Stimulated activated CD8-positive, alpha-beta memory T cell treated with anti-CD3 and anti-CD28 coated beads, Interleukin-7, amount 100 ng/mL, for 24 hours (primary cell): ENCODE data around the gene AGAP3.
A peak's percentile ranks its signal among the peaks of the same experiment; 100 is the strongest.
"Not testable (repeated sequence)": the region's sequence is repeated elsewhere in the genome, so short reads cannot be mapped to it uniquely, and the experiment has no call there.

Experiments used
- DNase-seq: peaks from one replicate; pipeline ENCODE4 v3.0.0-alpha.2; 2020; ENCODE audit warnings: low read depth

Gene AGAP3

DNA sequence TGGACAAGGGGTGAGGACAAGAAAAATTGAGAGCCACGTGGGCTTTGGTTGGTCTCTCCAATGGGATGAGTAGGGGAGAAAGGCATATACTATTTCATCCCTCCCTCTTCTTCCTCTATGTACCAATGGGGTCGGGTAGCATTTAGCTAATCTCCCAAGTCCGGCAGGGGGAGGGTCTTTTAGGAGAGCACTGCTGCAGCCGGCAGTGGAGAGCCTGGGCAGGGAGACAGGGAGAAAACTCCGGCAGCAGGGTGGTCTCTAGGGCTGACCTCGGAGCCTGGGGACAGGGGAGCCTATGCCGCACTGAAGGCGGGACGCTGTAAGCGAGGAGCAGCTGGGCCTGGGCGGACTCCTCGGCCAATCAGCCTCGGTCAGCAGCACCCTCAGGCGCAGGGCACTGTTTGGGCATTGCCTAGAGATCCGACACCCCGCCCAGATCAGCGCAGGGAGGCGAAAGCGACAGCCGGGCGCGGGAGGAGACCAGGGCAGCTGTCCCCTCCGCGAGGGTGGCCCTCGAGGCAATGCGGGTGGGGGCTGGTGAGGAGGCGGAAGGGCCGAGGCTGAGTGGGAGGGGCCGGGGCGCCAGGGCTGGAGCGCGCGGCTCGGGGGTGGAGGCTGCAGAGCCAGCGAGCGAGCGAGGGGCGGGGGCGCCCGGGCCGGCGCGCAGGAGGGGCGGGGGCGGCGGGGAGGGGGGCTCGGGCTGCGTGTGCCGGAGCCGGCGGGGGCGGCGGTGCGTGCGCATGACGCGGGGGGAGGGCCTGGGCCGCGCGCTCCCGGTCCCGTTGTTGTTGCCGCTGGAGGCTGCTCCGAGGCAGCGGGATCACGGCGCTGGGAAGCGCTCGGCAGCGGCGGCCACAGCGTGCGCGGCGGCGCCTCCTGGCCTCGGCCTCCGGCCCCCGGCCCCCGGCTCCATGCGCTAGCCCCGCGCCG is at the start of gene AGAP3:
Gene AGAP3, plus strand, starts transcription at position 785 of the 930 bp plus-strand sequence. CDS start 267 bp downstream, outside the sequence.
- DNase-seq, result no peak

DNA sequence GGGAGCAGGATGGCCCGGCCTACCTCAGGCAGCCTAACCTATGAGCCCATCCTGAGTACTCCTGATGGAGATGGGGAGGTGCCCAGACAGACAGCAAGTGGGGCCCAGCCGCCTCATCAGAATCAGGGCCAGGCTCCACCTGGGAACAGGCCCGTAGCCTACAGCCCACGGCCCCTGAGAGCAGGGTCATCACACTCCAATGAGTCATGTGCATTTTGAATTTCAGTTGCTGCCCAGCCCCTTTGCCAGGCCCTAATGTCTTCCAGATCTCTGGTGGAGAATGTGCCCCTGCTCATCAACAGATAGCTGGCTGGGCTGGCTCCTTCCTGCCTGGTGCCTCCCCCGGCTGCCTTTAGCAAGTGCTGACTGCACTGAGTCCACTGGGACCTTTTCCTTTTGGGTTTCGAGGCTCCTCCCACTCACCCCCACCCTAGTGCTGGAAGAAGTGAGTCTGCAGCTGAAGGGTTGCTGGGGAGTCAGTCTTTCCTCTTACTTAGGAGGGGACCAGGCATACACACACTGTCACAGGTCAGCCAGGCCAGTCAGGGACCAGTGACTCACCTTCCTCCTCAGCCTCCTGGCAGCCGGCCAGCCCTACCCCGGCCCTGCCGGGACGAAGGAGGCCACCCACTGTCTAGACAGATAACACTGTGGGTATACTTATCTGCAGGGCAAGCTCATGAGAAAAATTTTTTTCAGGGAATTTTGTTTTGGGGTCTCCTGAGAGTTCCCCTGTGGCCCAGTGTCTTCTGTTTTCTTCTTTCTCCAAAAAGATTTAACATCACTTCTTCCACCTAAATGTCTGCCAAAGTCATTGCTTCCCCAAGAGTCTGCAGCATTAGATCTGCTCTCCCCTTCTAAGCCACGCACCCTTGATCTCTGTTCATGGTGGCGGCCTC is 47.1 kb upstream of the AGAP3 start:
- DNase-seq, result peak; percentile 61

DNA sequence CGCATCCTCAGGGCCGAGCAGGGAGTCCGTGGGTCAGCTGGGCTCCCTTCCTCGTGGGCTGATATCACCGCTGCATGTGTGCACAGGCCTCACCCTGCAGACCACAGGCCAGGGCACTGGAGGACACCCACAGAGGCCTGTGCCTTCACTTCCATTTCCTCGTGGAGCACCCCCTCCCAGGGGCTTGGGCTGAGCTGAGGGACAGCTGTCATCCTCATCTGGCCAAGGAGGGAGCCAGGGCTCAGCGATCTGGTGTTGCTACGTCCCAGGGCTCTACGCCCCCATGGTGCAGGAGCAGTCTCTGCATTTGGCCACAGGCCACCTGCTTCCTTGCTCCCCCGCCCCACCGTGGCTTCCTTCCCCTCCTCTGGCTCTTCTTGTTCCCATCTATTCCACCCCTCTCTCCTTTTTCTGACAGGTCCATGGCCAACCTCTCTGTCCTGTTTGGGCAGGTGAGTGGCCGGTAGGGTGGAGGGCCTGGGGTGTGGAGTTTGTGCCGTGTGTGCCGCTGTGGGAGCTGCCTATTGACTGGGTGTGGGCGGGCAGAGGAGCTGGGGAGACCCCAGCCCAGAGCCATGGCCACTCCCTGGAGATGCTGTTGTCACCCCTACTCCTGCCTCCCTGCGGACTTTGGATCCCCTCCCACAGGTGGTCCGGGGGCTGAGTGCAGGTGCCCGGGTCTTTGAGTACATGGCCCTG is 46.3 kb upstream of the AGAP3 start:
- DNase-seq, result no peak

DNA sequence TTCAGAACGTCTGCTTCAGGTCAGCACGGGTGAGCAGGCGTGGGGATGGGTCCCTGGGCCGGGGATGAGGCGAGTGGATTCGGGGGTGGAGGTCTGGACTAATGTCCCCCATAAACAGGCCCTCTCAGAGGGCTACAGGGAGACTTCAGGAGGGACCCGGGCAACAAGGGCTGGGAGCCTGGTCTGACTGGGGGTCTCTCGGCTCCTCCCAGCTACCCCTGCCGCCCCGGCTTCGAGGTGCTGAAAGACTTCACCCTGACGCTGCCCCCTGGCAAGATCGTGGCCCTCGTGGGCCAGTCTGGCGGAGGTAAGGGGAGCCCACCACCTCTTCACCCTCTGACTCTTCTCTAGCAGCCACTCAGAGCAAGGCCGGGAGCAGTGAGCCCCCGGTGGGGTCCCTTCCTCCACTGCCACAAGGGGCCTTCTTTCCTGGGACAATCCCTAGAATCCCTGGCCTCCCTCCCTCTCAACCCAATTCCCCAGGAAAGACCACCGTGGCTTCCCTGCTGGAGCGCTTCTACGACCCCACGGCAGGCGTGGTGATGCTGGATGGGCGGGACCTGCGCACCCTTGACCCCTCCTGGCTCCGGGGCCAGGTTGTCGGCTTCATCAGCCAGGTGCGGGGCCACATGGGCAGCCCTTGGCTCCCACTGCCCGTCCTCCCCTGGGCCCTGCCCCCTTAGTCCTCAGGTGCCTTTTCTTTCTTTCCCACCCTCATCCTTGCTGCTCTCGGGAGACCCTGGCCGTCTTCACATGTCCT is 45.5 kb upstream of the AGAP3 start:
- no peak for DNase-seq

DNA sequence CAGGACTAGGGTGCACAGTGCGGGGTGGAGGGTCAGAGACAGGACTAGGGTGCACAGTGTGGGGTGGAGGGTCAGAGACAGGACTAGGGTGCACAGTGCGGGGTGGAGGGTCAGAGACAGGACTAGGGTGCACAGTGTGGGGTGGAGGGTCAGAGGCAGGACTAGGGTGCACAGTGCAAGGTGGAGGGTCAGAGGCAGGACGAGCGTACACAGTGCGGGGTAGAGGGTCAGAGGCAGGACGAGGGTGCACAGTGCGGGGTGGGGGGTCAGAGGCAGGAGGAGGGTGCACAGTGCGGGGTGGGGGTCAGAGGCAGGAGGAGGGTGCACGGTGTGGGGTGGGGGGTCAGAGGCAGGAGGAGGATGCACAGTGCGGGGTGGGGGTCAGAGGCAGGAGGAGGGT is 42.8 kb upstream of the AGAP3 start:
- DNase-seq, result not testable (repeated sequence)

DNA sequence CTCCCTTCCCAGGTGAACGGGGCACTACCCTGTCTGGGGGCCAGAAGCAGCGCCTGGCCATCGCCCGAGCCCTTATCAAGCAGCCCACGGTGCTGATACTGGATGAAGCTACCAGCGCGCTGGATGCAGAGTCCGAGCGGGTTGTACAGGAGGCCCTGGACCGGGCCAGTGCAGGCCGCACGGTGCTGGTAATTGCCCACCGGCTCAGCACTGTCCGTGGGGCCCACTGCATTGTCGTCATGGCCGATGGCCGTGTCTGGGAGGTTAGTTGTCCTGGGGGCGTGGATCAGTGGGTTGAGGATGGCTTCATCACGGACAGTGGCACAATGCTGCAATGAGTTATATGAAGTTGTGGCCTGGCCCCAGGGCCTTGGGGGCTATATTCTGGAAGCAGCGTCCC is 42.3 kb upstream of the AGAP3 start:
- no peak for DNase-seq

DNA sequence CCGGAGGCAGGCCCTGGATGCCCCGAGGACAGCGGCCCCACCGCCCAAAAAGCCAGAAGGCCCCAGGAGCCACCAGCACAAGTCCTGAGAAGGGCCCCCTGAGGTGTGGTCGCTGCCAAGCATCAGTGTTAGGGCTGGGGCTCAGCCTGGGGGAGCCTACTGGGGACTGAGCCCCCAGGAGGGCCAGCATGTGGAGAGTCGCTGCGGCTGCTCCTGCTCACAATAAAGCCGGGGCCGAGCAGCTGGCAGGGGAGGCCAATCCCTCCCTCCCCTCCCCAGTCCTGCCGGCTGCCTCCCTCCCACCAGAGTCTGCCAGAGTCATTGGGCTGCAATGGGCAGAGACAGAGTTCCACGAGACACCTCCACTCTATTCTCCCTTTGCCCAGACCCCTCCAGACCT is 41.0 kb upstream of the AGAP3 start:
- no peak for DNase-seq

DNA sequence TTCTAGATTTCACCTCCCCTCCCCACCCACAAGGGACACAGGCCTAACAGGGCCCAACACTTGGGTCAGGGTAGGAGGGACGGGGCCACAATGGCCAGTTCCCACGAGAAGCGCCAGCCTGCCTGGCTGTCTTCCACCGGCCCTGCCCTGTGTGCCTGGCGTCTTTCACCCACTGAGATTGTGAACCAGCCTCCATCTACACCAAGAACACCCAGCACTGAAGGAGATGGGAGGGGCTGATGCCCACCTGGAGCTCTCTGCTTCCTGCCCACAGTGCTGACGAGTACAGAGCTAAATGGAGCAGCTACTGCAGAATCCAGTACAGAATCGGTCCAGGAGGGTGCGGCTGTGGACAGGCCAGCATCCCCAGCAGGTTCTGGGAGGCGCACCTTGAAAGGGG is 40.3 kb upstream of the AGAP3 start:
- DNase-seq, result no peak

DNA sequence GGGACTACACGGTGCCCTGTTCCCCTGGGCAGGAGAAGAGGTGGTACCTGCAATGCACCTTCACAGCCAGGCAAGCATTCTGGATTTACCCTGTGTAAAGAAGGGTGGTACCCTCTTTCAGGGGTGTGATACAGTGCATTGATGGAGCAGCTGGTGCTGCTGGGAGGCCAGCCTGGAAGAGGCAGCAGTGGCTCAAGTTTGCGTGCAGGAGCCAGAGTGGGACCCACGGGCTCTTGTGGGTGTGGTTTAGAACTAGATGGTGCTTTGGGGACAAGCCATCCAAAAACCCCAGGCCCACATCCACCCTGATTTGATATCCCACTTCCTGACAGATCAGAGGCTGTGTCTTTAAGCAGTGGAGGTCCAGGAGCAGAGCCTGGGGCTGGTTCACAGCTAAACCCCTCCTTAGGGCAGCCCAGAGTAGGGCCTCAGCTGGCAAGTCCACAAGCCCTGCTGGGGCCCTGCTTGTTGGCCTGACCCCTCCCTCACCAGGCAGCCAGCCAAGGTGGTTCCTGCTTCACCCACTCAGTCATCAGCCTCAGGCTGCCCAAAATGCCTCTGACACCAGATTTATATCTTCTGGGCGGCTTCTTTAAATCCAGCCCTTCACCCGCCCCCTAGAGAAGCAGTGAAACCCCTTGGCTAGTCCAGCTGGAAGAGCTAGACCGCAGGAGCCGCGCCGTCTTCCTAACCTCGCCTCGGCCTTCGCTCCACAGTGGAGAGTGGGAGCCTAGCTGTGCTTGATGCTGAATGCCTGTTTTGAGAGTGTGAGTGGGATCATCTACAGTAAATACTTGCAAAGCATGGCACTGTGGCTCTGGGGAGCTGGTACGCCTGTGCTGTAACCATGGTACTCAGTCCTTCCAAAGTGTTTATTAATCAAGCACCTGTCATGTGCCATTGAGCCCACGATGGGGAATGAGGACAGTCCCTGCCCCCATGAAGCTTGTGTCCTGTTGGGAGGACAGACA is 39.4 kb upstream of the AGAP3 start:
- no peak for DNase-seq

DNA sequence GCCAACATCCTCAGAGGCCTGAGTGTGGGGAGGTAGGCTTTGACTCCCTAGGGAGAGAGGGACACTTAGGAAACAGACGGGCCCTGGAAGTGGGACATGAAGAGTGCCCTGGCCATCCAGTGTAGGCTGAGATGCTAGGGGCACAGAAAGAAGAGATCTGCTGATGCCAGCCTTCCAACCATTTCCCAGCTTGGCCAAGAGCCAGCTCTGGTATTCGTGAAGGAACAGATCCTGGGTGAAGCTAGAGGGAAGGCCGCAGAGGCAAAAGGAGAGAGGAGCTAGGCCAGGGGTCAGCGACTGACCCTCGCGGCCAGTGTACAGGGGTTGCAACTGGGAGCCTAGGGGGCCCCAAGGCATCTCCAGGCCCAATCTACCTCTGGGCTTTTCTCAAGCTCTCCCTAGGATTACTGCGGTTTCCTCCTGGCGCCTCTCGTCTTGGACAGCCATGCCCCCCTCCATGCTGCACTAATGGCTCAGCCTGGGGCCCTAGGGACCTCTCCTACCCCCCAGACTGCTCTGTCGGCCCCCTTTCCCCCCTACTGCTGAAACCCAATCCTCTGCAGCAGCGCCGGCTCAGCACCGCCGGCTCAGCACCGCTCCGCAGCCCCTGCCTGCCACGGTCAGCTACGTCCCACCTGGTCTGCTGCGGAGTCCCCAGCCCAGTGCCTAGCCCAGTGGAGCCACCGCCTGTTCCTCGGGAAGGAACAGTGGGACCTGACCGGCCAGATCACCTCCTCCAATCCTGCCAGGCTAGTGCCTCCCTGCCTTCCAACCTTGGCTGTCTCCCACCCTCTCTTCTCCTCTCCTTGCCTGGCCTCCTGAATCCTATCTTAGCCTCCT is 38.1 kb upstream of the AGAP3 start, which contains the start of gene ASIC3:
Gene ASIC3, plus strand, starts transcription at position 556 of the 840 bp plus-strand sequence. CDS start 355 bp downstream, outside the sequence.
- DNase-seq, result no peak

DNA sequence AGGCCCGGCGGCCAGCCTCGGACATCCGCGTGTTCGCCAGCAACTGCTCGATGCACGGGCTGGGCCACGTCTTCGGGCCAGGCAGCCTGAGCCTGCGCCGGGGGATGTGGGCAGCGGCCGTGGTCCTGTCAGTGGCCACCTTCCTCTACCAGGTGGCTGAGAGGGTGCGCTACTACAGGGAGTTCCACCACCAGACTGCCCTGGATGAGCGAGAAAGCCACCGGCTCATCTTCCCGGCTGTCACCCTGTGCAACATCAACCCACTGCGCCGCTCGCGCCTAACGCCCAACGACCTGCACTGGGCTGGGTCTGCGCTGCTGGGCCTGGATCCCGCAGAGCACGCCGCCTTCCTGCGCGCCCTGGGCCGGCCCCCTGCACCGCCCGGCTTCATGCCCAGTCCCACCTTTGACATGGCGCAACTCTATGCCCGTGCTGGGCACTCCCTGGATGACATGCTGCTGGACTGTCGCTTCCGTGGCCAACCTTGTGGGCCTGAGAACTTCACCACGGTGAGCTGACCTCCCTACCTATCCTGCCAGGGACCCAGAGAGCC is 37.3 kb upstream of the AGAP3 start:
- no peak for DNase-seq

DNA sequence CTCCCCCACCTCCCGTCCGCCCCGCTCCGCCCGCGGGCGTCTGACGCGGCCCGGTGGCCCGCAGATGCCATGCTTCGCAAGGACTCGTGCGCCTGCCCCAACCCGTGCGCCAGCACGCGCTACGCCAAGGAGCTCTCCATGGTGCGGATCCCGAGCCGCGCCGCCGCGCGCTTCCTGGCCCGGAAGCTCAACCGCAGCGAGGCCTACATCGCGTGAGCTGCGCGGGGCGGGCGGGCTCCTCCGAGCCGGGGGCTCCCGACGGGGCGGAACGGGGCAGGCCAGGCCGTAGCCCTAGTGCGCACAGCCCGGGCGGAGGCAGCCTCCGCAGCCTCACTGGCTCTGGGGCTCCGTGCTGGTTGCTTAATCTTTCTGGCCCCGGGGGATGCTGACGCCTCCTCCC is 35.2 kb upstream of the AGAP3 start:
- DNase-seq, result no peak

DNA sequence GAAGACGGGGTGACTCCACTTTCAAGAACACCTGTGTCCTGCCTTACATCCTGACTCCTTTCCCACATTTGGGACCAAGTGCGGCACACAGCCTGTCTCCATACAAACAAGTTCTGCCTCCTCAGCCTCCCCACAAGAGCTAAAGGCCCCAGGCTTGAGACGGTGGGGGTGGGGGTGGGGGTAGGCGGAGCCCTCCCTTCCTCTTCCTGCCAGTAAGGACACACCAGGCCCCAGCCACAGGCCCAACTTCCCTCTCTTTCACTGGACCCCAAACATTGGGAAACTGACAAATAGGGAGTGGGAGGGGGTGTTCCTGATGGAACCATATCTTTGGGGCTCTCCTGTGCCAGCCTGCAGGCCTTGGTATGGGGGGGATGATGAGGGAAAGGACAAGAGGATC is 33.2 kb upstream of the AGAP3 start:
- DNase-seq, result no peak

DNA sequence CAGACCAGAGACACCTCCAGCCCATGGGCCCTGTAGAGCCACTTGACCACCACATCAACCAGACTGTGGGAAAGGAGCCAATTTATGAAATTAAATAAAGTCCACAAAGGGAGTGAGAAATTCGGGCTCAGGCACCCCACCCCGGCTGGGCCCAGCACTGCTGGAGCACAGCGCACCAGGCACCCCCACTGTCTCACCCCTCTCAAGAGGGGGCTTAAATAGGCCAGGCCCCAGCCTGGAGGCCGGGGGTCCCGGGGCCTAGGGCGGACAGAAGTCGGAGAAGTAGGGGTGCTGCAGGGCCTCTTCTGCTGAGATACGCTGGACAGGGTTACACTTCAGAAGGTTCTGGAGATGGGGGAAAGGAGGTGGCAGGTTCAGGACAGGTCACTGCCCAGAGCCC is 32.5 kb upstream of the AGAP3 start:
- DNase-seq, result no peak

DNA sequence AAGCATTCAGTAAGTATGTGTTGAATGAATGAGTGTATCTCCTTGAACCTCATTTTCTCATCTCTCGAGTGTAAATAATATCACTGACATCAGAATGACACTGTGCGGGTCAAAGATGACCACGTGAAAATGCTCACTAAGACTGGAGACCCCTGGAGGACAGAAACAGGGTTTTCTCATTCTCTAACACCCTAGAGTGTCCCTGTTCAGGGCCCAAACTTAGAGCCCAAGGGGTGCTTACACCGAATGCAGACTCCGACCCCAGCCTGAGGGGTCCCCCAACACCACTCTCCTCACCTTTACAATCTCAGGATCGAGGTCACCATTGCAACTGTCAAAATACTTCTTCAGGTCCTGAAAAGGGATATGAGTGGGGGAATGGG is 30.0 kb upstream of the AGAP3 start:
- DNase-seq, result no peak

DNA sequence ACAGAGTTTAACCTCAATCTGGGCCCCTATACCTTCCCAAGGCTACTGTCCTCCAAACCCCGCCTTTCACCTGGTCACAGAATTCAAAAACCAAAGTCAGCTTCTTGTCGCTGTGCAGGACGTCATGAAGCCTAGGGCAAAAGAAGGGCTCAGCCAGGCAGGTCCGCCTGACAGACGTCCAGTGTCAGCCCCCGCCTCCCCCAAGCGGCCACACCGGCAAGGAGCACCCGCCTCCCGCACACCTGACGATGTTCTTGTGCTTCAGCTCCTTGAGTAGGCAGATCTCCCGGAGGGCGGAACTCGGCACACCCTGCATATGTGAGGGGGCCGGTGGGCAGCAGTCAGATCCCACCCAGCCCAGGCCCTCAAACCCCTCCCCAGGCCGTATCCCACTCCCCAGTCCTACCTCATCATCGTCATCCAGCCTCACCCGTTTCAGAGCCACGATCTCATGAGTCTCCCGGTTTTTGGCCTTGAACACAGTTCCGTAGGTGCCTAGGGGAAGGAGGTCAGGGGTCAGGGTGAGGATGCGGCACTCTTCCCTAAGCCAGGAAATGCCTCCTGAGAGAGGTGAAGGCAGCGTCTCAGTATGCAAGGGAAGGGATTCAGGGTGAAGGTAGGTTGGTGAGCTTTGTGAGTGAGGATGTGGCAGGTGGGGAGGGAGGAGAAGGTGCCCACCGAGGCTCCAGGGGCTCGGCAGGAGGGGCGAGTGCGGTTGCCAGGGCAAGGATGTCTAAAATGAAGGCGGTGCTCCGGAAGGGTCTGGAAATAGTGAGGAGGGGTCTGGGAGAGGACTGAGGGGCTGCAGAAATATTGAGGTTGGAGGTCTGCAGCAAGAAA is 29.4 kb upstream of the AGAP3 start:
- DNase-seq, result no peak

DNA sequence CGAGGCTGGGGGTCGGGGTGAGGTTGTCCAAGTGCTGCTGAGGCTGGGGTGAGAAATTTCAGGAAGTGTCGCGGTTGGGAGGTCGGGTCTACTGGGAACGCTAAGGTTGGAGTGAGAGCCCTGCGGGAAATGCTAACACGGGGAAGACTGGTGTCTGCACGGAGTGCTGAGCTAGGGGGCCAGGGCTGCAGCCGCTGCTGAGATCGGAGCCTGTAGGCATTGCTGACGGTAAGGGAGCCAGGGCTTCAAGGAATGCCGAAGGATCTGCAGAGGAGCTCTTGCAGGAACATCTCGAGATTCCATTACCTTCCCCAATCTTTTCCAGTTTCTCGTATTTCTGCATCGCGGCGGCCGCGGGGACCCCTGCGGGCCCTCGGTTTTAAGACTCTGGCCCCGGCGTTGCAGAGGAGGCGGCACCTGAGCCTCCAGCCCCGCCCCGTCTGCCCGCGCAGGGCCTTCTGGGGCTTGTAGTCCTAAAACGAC is 28.7 kb upstream of the AGAP3 start, which contains the start of gene CDK5:
Gene CDK5, minus strand, starts transcription at position 392 of the 483 bp plus-strand sequence. Its CDS starts 49 bp downstream, at position 343.
- no peak for DNase-seq
